ENCODE results near the gene CARTPT. TPM values are rescaled to one million over a fixed set of nuclear protein-coding genes. Genes with fewer than 3 reads are reported as not detected.

Gene CARTPT
- total and polyA plus RNA-seq, 8 donors: 0.82 TPM; not detected in 7

- no peaks in the 10 kb centered on the region for H3K9me3 ChIP-seq
- ATAC-seq (no peak), DNase-seq (no peak), FAIRE-seq (no peak)
- WGBS, 2 donors: 65 to 71% methylated on average over 2 of the region's 2 CpGs
- no peak overlapping the region for H3K4me3 ChIP-seq
- no peaks in the 10 kb centered on the region for H3K36me3 ChIP-seq
- H3K4me1 ChIP-seq: no peaks in the 10 kb centered on the region
- H3K27ac ChIP-seq: no peak overlapping the region
- H3K27me3 ChIP-seq: no peaks in the 10 kb centered on the region
- no peak for TF ChIP-seq CTCF (IDR thresholded peaks at IDR 0.05)
- intact Hi-C loops (cut with DNase I): no loop called here
These were observed 8.9 kb downstream of the CARTPT start for GRCh38 chr5:71727978-71728377.

- DNase-seq (no peak), ATAC-seq (no peak), FAIRE-seq (no peak)
- Histone ChIP-seq H3K4me1 (no peaks in the 10 kb centered on the region), H3K9me3 (no peaks in the 10 kb centered on the region), H3K27me3 (no peaks in the 10 kb centered on the region), H3K4me3 (no peak overlapping the region), H3K27ac (no peak overlapping the region), H3K36me3 (no peaks in the 10 kb centered on the region)
- TF ChIP-seq CTCF (IDR thresholded peaks at IDR 0.05): no peak
- intact Hi-C loops (cut with DNase I): no loop called here
These were observed 11.9 kb downstream of the CARTPT start for GRCh38 chr5:71731015-71731414.

GRCh38 chr5:71732011-71732410, 12.9 kb downstream of the CARTPT start:
- FAIRE-seq: no peak

GRCh38 chr5:71734141-71734540, 15.1 kb downstream of the CARTPT start:
- Histone ChIP-seq H3K27ac (no peak overlapping the region), H3K9me3 (no peaks in the 10 kb centered on the region), H3K4me1 (no peaks in the 10 kb centered on the region), H3K4me3 (no peak overlapping the region), H3K27me3 (no peaks in the 10 kb centered on the region), H3K36me3 (no peaks in the 10 kb centered on the region)
- intact Hi-C loops (cut with DNase I): no loop called here
- FAIRE-seq (no peak), DNase-seq (no peak), ATAC-seq (no peak)
- TF ChIP-seq CTCF (IDR thresholded peaks at IDR 0.05): no peak

More at GRCh38 chr5:71732011-71732410, 12.9 kb downstream of the CARTPT start:
- DNase-seq (no peak), ATAC-seq (no peak)
- H3K36me3 ChIP-seq: no peaks in the 10 kb centered on the region
- H3K27ac ChIP-seq: no peak overlapping the region
- no peaks in the 10 kb centered on the region for H3K9me3 ChIP-seq
- H3K27me3 ChIP-seq: no peaks in the 10 kb centered on the region
- WGBS, 2 donors: 70 to 73% methylated on average over 1 of the region's 1 CpG
- no peaks in the 10 kb centered on the region for H3K4me1 ChIP-seq
- intact Hi-C loops (cut with DNase I): no loop called here
- no peak for TF ChIP-seq CTCF (IDR thresholded peaks at IDR 0.05)
- no peak overlapping the region for H3K4me3 ChIP-seq

- FAIRE-seq (no peak), DNase-seq (no peak), ATAC-seq (peak in 2 of 4 donors; percentile 15 to 37)
- intact Hi-C loops (cut with DNase I): no loop called here
- H3K36me3 ChIP-seq: no peaks in the 10 kb centered on the region
- H3K4me3 ChIP-seq: no peak overlapping the region
- no peaks in the 10 kb centered on the region for H3K4me1 ChIP-seq
- WGBS, 2 donors: 74 to 82% methylated on average over 7 of the region's 7 CpGs
- no peak overlapping the region for H3K27ac ChIP-seq
- TF ChIP-seq CTCF (IDR thresholded peaks at IDR 0.05): no peak
- no peaks in the 10 kb centered on the region for H3K27me3 ChIP-seq
- H3K9me3 ChIP-seq: no peaks in the 10 kb centered on the region
These were observed 19.0 kb downstream of the CARTPT start for GRCh38 chr5:71737931-71738539.

Data from pancreas (tissue), 10 donors.